ENCODE results near the gene CFAP251. TPM values are rescaled to one million over a fixed set of nuclear protein-coding genes. Genes with fewer than 3 reads are reported as not detected.

The CFAP251 gene
- total RNA-seq, 4 donors from 2014 or later: 4.6 to 18.5 (median 9.6) TPM

DNA sequence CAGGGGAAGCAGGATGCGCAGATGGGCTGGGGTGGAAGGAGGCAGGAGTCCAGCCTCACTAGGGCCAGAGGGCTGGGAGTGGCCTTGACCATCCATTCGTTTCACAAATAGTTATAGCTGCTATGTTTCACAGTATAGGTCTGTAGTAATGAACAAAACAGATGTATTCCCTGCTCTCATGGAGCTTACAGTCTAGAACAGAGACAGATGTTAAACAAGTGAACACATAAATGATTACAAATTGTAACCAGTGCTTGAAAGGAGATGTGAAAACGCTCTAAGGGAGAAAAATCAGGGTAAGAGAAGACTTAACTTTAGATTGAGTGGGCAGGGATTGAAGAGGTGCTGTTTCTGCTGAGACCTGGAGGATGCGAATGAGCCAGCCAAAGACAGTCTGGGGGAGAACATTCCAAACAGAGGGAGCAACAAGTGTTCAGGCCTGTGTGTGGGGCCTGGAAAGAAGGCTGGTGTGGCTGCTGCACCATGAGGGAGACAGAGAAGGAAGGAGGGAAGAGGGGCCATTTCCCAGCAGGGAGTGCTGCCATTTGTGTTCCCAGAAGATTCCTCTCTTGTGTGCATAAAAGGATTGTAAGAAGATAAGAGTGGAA is 14.6 kb downstream of the CFAP251 start:
- TF ChIP-seq, protein P1, sequence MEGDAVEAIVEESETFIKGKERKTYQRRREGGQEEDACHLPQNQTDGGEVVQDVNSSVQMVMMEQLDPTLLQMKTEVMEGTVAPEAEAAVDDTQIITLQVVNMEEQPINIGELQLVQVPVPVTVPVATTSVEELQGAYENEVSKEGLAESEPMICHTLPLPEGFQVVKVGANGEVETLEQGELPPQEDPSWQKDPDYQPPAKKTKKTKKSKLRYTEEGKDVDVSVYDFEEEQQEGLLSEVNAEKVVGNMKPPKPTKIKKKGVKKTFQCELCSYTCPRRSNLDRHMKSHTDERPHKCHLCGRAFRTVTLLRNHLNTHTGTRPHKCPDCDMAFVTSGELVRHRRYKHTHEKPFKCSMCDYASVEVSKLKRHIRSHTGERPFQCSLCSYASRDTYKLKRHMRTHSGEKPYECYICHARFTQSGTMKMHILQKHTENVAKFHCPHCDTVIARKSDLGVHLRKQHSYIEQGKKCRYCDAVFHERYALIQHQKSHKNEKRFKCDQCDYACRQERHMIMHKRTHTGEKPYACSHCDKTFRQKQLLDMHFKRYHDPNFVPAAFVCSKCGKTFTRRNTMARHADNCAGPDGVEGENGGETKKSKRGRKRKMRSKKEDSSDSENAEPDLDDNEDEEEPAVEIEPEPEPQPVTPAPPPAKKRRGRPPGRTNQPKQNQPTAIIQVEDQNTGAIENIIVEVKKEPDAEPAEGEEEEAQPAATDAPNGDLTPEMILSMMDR (IDR thresholded peaks at IDR 0.05; ENCODE audit: low read depth): no peak

DNA sequence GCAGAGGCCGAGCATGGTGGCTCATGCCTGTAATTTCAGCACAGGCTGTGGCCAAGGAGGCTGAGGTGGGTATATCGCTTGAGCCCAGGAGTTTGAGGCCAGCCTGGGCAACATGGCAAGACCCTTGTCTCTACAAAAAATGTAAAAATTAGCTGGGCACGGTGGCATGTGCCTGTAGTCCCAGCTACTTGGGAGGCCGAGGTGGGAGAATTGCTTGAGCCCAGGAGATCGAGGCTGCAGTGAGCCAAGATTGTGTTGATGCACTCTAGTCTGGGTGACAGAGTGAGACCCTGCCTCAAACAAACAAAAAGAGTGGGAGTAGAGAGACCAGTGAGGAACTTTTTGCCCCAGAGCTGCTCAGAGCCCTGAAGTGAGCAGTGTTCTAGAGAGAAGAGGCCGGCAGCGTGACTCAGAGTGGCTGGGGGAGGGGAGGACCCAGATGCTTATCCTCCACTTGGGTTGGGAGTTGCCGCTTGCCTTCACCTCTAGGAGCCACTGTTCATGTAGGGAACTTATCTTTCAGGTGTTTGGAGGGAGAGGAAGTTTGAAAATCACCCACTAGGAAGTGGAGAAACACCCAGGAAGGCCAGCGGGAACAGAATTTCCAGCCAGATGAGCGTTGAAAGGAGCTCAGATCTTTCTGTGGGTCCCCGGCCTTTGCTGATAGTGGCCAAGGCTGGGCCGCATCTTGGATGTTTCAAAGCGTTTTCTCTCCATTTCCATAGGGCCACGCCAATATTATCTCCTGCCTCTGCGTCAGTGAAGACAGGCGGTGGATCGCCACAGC is 15.3 kb downstream of the CFAP251 start:
- TF ChIP-seq, protein P1 (IDR thresholded peaks at IDR 0.05; ENCODE audit: low read depth): no peak

DNA sequence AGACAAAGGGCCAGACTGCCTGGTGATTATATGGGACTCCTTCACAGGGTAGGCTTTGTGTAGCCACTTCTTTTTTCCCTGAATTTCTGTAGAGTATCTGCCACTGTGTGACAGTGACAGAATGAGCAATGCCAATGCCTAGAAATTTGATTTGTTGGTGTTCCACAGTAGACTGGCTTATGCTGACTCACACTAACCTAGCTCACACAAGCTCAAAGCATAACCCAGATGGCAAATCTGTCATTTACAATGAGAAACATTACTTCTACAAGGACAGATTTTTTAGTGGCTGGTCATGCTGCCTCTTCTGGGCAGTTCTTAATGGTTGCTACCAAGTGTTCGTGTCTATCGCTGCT is 15.9 kb downstream of the CFAP251 start:
- TF ChIP-seq, protein P1 (IDR thresholded peaks at IDR 0.05; ENCODE audit: low read depth): no peak

DNA sequence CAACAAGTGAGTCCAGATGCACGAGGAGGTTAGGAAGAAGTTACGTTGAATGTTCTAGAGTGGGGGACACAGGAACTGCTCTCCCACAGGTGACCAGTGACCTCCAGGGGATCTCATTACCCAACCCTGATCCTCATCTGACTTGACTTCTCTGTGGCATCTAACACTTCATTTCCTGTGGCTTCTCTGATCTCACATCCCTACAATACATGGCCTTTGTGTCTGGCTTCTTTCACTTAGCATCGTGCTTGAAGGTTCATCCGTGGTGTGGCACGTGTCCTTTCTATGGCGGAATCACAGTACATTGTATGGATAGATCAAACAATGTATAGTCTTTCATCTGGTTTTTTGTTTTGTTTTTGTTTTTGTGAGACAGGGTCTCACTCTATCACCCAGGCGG is 19.3 kb downstream of the CFAP251 start:
- TF ChIP-seq, protein P1 (IDR thresholded peaks at IDR 0.05; ENCODE audit: low read depth): no peak

DNA sequence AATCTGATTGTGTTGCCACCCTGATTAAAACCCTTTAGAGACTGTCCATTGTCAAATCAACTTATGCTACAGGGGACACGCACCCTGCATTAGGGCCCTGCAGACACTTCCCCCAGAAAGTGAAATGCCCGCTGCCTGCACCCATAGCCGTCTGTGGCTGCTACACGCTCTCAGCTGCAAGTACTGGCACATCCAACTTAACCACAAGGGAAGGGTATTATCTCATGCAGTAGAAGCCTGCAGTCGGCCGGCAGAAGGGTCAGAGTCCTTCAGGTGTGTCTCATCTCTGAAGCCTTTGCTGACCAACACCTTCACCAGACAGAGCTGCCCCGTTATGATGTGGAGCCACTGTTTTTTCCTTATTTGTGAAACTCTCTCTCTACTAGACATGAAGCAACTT is 20.8 kb downstream of the CFAP251 start:
- TF ChIP-seq, protein P1 (IDR thresholded peaks at IDR 0.05; ENCODE audit: low read depth): no peak

DNA sequence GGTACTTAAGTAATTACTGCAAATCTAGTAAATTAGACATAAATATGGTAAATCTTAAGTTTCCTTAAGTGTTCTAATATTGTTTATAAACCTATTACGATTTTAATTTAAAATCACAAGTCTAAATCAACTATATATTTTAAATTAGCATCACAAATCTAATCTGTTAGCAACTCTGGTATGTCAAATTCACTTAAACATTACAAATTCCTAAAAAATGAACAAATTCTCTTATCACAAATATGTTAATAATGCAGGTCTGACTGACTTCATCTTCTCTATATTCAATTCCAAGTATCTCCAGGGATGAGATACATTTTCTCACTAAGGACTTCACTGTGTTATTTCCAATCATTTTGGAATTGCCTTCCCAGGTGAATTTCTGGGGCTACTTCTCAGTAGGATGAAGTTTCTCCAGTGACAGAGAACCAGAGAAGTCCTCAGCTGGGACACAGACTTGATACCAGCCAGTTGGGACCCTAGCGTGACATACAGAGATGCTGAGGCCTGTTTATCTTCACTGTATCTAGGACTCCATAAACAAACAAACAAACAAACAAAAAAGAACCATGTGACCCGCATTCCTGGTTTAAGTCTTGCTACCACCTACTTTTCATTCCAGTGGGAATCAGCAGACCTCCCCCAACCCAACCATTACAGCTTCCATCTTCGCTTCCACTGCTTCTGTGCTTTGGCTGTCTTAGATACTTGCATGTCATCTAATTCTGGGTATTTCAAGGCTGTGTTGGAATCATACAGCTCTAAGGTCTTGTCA is 21.8 kb downstream of the CFAP251 start:
- TF ChIP-seq, protein P1 (IDR thresholded peaks at IDR 0.05; ENCODE audit: low read depth): no peak

DNA sequence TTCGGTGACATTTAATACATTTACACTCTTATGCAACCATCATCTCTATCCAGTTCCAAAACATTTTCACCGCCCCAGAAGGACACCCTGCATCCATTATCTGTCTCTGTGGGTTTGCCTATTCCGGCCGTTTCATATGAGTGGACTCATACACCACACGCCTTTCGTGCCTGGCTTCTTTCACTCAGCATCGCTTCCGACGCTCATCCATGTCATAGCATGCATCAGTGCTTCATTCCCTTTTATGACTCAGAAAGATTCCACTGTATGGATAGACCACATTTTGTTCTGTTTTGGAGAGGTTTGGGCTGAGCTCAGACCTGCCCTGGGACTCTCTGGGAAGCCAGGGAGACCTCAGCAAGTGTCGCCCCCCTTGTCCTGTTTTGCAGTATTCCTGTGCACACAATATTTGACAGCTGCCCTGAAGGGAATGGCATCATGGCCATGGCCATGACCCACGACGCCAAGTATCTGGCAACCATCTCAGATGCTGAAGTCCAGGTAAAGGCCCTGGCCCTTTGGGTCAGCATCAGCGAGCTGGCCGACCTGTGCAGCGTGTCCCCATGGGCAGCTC is 23.8 kb downstream of the CFAP251 start:
- TF ChIP-seq, protein P1 (IDR thresholded peaks at IDR 0.05; ENCODE audit: low read depth): no peak

Measured in subcutaneous adipose tissue (tissue), 4 donors.